HUES64 (cell line): ENCODE results near the gene SPDYE6.
"Not testable (repeated sequence)": the region's sequence is repeated elsewhere in the genome, so short reads cannot be mapped to it uniquely, and the experiment has no call there.

Experiments
- H3K27ac ChIP-seq: 2 replicates; pipeline ENCODE4 v1.7.0; 2013; ENCODE audit warnings: low read depth, low read length, inconsistent platforms
- H3K27me3 ChIP-seq: 2 replicates; pipeline ENCODE4 v1.6.1; 2013; ENCODE audit warnings: mild to moderate bottlenecking, low read length; ENCODE audit not compliant: insufficient read depth
- H3K36me3 ChIP-seq: 2 replicates; pipeline ENCODE4 v1.6.1; 2013; ENCODE audit warnings: mild to moderate bottlenecking, low read length; ENCODE audit not compliant: insufficient read depth
- H3K4me1 ChIP-seq: 2 replicates; pipeline ENCODE4 v1.6.1; 2013; ENCODE audit warnings: mild to moderate bottlenecking, low read length, moderate library complexity; ENCODE audit not compliant: insufficient read depth
- H3K4me3 ChIP-seq: 2 replicates; pipeline ENCODE4 v1.5.1; 2013; ENCODE audit warnings: mild to moderate bottlenecking, low read length, moderate library complexity
- H3K9ac ChIP-seq: 2 replicates; pipeline ENCODE4 v1.6.1; 2013; ENCODE audit warnings: mild to moderate bottlenecking, low read depth, low read length
- H3K9me3 ChIP-seq: 2 replicates; pipeline ENCODE4 v1.6.1; 2013; ENCODE audit warnings: low read depth, low read length; ENCODE audit not compliant: insufficient read depth
- WGBS: fragments of 150-250, 120-280 bp; methylation state at CpG from one replicate; pipeline ENCODE4 v1.1.7; 2013; ENCODE audit warnings: missing lambda C conversion rate; 5-methylcytosine and 5-hydroxymethylcytosine counted together

SPDYE6 gene

DNA sequence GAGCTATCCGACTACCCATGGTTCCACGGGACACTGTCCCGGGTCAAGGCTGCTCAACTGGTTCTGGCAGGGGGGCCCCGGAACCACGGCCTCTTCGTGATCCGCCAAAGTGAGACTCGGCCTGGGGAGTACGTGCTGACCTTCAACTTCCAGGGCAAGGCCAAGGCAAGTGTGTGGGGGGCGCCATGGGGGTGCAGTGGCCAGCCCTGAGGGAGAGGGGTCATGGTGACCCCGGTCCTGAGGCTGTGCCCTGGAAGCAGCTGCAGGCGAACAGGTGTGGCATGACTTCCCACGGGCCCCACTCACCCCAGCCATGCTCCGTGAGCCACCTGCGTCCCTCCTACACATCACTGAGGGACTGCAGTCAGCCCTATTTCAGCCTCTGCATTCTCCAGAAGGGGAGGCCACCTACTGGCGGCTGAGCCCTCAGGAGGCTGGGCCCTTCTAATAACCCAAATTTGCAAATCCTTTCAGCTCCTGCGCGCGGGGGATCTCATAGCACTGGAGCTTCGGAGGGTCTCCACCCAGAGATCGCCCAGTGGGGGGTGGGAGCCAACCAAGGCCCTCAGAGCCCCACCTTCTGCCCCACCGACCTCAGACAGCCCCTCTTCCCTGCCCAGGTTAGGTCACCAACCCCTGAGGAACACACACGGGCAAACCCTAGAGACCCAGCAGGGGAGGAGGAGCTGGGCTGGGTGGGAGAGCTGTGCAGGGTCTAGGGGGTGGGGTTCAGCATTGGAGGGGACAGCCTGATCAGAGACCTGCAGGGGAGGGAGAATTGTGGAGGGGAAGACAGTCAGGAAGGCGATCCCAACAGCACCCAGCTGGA, 38.8 kb downstream of the SPDYE6 start:
- peaks cover 3% of the 10 kb centered on the region; the same call in 1 of the 2 replicates for H3K4me1 ChIP-seq
- no peak overlapping the region for H3K4me3 ChIP-seq
- no peaks in the 10 kb centered on the region for H3K9me3 ChIP-seq
- WGBS: 69% methylated on average over 23 of the region's 24 CpGs
- no peak overlapping the region for H3K9ac ChIP-seq
- H3K27ac ChIP-seq: no peak overlapping the region
- peaks cover 5% of the 10 kb centered on the region; the same call in 1 of the 2 replicates for H3K27me3 ChIP-seq
- peaks cover 11% of the 10 kb centered on the region for H3K36me3 ChIP-seq

DNA sequence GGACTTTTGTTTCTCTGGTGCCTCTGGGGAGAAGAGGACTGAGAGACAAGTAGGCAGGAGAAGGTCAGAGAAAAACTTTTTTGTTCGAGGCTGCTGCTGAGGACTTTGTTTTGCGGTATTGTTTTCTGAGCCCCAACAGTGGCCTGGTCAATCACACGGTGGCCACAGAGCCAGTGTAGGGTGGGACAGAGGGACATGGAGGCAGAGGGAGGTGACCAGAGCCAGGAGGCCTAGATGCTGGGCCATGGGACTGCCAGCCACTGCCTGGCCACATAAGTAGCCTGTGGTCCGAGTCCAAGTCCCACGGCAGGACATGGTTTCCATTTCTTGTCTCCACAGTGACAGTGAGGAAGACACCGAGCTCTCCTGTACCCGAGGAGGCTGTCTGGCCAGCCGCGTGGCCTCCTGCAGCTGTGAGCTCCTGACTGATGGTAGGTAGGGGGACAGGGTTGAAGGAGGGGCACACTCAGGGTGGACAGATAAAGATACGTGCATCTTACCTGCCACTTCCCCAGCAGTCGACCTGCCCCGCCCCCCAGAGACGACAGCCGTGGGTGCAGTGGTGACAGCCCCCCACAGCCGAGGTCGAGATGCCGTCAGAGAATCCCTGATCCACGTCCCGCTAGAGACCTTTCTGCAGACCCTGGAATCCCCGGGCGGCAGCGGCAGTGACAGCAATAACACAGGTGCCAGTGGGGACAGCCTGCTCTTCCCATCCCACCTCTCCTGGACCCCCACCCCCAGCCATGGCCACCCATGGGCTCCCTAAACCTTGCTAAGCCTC, 42.1 kb downstream of the SPDYE6 start:
- Histone ChIP-seq H3K9ac (no peak overlapping the region; the same call in 1 of the 2 replicates), H3K27me3 (no peaks in the 10 kb centered on the region), H3K9me3 (no peaks in the 10 kb centered on the region), H3K4me3 (no peak overlapping the region), H3K36me3 (peaks cover 14% of the 10 kb centered on the region), H3K27ac (no peak overlapping the region), H3K4me1 (peaks cover 3% of the 10 kb centered on the region; the same call in 1 of the 2 replicates)
- 94% methylated on average over 22 of the region's 22 CpGs for WGBS

DNA sequence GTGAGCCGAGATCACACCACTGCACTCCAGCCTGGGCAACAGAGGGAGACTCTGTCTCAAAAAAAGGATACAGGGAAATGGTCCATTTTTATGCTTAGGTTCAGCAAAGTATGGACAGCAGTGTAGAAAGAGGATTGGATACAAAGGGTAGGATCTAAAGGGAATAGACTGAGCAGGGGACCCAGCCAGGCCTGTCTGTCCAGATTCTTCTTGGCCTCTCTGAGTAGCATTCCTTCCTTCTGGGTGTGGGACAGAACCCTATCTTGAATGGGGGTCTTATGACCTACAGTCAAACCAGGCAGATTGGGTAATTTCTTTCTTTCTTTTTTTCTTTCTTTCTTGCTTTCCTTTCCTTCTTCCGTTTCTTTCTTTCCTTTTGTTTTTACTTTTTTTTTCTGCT, 43.9 kb downstream of the SPDYE6 start:
- 96% methylated on average over 2 of the region's 2 CpGs for WGBS
- H3K4me3 ChIP-seq: no peak overlapping the region
- H3K9ac ChIP-seq: no peak overlapping the region
- no peaks in the 10 kb centered on the region for H3K27me3 ChIP-seq
- peaks cover 6% of the 10 kb centered on the region for H3K4me1 ChIP-seq
- H3K36me3 ChIP-seq: peaks cover 11% of the 10 kb centered on the region
- no peaks in the 10 kb centered on the region for H3K9me3 ChIP-seq
- no peak overlapping the region for H3K27ac ChIP-seq

DNA sequence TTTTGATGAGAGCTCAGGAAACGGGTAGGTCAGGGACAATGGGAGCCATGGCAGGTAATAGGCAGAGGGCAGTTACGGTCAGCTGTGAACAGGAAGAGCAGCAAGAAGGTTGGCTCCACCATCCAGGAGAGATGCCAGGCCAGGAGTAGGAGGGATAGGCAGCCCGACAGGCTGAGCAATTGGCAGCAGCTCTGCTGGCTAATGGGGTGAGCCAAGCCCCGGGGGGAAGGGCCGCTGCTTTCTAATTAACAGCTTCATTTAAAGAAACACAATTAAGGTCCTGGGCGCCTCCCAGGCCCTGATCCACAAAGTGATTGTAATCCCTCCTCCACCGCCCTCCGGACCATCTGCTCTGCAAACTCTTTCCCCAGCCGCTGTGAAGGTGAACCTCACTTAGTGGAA, 45.8 kb downstream of the SPDYE6 start:
- WGBS: 91% methylated on average over 9 of the region's 9 CpGs
- Histone ChIP-seq H3K36me3 (peaks cover 11% of the 10 kb centered on the region), H3K9me3 (no peaks in the 10 kb centered on the region), H3K9ac (no peak overlapping the region), H3K27ac (no peak overlapping the region), H3K4me1 (peaks cover 12% of the 10 kb centered on the region), H3K27me3 (no peaks in the 10 kb centered on the region), H3K4me3 (no peak overlapping the region)

DNA sequence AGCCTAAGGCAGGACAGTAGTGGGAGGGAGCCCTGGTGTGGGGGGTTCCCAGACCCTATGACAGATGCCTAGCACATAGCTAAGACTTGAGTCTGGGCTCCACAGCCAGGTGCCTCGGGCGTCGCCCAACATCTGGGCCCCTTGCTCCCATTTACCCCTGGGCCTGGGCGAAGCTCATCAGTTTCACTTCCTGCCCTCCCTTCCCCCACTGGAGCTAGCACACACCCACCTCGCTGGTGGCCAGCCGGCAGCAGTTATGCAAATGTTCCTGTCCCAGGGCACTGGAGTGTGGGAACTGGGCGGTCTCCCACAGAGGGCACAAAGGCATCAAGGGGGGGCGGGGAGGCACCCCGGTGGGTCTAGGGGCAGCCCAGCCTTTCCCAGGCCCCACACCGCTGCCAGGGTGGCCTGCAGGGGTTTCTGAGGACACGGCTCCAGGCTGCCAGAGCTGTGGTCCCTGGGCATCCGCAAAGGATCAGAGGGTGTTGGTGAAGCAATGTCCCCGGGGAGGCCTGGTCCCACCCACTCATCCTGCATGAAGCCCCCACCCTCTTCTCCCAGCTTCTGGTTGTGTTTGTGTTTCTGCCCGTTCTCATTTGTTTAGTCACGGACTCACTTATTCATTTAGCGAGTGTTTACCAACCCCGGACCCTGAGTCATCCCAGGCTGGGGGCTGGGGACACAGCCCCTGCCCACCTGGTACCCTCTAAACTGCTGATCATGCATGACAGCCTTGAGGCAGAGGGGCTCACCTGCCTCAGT, 49.1 kb downstream of the SPDYE6 start:
- WGBS: 27% methylated on average over 17 of the region's 17 CpGs
- H3K27ac ChIP-seq: peak overlapping the region; percentile 50; the same call in 1 of the 2 replicates

DNA sequence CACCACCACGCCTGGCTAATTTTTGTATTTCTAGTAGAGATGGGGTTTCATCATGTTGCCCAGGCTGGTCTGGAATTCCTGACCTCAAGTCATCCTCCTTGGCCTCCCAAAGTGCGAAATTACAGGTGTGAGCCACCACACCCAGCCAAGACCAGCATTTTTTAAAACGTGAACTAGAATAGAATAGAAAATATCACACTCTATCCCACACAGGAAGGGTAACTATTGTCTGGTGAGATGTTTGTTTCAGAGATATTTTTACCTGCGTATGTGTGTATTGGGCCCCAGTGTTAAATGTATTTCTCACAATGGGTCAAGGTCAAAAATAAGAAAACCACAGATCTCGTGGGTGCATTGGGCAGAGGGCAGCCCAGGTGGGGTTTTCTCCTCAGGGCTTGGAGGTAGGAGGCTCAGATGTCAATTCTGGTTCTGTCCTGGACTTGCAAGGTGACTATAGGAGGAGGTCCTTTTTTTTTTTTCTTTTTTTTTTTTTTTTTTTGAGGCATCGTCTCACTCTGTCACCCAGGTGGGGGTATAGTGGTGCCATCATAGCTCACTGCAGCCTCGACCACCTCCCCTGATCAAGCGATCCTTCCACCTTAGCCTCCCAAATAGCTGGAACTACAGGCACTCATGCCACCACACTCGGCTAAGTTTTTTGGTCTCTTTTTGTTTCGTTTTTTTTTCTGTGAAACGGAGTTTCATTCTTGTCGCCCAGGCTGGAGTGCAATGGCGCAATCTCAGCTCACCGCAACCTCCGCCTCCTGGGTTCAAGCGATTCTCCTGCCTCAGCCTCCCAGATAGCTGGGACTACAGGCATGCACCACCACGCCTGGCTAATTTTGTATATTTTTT, 50.6 kb downstream of the SPDYE6 start:
- Histone ChIP-seq H3K4me1 (peaks cover 12% of the 10 kb centered on the region), H3K27me3 (no peaks in the 10 kb centered on the region), H3K4me3 (no peak overlapping the region), H3K9me3 (no peaks in the 10 kb centered on the region), H3K27ac (no peak overlapping the region), H3K36me3 (0 out of 2 replicates have a peak, but pooled peaks cover 3% of the 10 kb centered on the region), H3K9ac (no peak overlapping the region)
- 94% methylated on average over 16 of the region's 17 CpGs for WGBS

More for the DNA sequence above, 49.1 kb downstream of the SPDYE6 start:
- 0 out of 2 replicates have a peak, but pooled peaks cover 3% of the 10 kb centered on the region for H3K36me3 ChIP-seq
- no peak overlapping the region for H3K9ac ChIP-seq
- no peaks in the 10 kb centered on the region for H3K9me3 ChIP-seq
- H3K4me3 ChIP-seq: no peak overlapping the region
- no peaks in the 10 kb centered on the region for H3K27me3 ChIP-seq
- peaks cover 12% of the 10 kb centered on the region for H3K4me1 ChIP-seq

DNA sequence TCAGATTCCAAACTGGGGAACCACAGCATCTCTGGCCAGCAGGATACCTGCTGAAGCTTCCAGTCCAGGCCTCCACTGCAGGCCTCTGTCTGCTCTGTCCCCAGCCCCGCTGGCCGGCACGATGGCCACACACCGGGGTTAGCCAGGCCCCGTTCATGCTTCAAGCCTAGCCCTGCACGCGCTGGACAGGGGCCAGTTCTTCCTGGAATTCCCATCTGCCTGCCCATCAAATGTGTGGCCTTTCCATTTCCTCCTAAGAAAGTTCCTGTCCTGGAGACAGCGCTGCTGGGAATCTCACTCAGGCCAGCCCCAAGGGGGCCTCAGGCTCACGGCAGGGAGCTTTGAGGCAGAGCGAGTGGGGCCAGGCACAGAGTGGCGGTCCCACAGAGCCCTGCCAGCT, 51.6 kb downstream of the SPDYE6 start:
- WGBS: 86% methylated on average over 11 of the region's 11 CpGs
- no peak overlapping the region for H3K9ac ChIP-seq
- no peak overlapping the region for H3K27ac ChIP-seq
- 0 out of 2 replicates have a peak, but pooled peaks cover 2% of the 10 kb centered on the region for H3K36me3 ChIP-seq
- H3K4me1 ChIP-seq: peaks cover 12% of the 10 kb centered on the region
- no peaks in the 10 kb centered on the region for H3K9me3 ChIP-seq
- no peaks in the 10 kb centered on the region for H3K27me3 ChIP-seq
- H3K4me3 ChIP-seq: no peak overlapping the region

DNA sequence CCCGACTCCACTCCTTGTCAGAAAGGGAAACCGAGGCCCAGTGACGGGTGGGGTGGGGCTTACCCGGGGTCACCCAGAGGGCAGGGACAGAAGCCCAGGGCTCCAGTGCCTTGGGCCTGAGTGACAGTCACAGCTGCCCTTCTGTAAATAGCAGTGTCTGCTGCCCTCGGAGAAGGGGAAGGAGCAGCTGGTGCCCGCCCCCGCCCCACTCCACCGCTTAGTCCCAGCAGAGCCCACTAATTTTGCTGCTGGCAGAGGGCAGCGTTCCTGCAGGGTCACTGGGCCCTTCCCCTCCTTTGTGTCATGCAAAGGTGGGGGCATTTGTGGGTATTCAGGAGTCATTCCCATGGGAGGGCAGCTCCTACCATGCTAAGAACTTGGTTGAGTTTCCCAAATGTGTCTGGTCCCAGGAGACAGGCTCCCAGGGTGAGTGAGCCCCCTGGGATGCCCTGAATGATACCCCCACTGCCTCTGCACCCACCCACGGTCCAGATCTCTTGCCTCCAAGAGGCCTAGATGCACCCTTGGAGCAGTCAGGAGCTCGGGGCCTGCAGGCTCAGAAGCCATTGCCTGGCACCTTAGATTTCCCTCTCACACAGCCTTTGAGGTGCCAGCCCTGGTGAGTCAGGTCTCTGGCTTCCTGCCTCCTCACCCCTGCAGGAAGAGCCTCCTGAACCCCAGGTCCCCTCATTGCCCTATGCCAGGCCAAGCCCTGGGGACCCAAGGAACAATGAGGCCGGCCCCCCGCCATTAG, 52.4 kb downstream of the SPDYE6 start:
- WGBS: 89% methylated on average over 13 of the region's 13 CpGs
- peaks cover 12% of the 10 kb centered on the region for H3K4me1 ChIP-seq

DNA sequence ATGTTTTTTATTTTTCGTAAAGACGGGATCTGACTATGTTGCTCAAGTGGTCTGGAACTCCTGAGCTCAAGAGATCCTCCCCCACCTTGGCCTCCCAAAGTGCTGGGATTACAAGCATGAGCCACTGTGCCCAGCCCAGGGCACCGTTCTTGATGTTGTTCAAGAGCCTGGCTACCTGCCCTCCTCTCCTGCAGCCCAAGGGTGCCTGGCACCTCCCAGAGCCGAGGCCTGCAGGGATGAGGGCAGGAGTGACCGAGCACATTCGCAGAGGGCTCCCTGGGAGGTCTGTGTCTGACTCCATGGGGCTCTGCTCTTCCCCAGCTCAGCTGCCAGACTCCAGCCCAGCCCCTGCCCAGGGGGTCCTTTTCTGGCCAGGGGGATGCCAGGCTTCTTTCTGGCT, 54.2 kb downstream of the SPDYE6 start:
- H3K4me3 ChIP-seq: no peak overlapping the region
- H3K27ac ChIP-seq: no peak overlapping the region
- H3K9me3 ChIP-seq: no peaks in the 10 kb centered on the region
- no peaks in the 10 kb centered on the region for H3K27me3 ChIP-seq
- 93% methylated on average over 6 of the region's 6 CpGs for WGBS
- no peak overlapping the region for H3K9ac ChIP-seq
- peaks cover 5% of the 10 kb centered on the region for H3K4me1 ChIP-seq
- H3K36me3 ChIP-seq: no peaks in the 10 kb centered on the region

More for the DNA sequence above, 52.4 kb downstream of the SPDYE6 start:
- Histone ChIP-seq H3K9ac (no peak overlapping the region), H3K27ac (no peak overlapping the region), H3K36me3 (no peaks in the 10 kb centered on the region), H3K4me3 (no peak overlapping the region), H3K9me3 (no peaks in the 10 kb centered on the region), H3K27me3 (no peaks in the 10 kb centered on the region)

DNA sequence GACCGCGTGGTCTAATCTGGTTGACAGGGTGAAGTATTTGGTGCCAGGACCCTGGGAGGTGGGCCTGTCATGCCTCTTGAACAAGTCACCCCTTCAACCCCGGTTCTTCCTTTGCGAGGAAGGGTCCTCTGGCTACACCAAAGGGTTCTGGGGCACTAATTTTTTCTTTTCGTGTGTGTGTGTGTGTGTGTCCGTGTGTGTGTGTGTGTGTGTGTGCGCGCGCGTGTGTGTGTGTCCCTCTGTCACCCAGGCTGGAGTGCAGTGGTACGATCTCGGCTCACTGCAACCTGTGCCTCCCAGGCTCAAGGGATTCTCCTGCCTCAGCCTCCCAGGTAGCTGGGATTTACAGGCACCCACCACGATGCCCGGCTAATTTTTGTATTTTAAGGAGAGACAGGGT, 54.9 kb downstream of the SPDYE6 start:
- H3K27ac ChIP-seq, H3K36me3 ChIP-seq, H3K4me3 ChIP-seq, H3K4me1 ChIP-seq, H3K9ac ChIP-seq, H3K27me3 ChIP-seq, H3K9me3 ChIP-seq: not testable (repeated sequence)
- WGBS: 95% methylated on average over 14 of the region's 14 CpGs
